Tibial nerve (tissue), 3 donors: Measurements from ENCODE around the gene SLC34A3.

ENCODE experiments used
- CTCF ChIP-seq, 5 experiments: fragments of 200-600 bp in 3 of 5; fragments of 450-650 bp in 2 of 5; sonication (generic) in 3 of 5; IDR thresholded peaks; one replicate each; pipeline ENCODE4 v1.5.1; 2016 to 2019; ENCODE audit warnings: antibody characterized with exemption in 5 of 5, mild to moderate bottlenecking in 3 of 5, moderate library complexity in 2 of 5
- POLR2A ChIP-seq, 2 donors: fragments of 450-650 bp; IDR thresholded peaks; one replicate each; pipeline ENCODE4 v1.6.1; 2017; ENCODE audit warnings: antibody characterized with exemption in 2 of 2, mild to moderate bottlenecking in 2 of 2, moderate library complexity in 2 of 2

GRCh38 chr9:137240841-137241489 is 10.3 kb downstream of the SLC34A3 start, which contains the start of gene TUBB4B:
- TF ChIP-seq CTCF (IDR thresholded peaks at IDR 0.05) (peak in 2 of 5 experiments; percentile 8 to 61), POLR2A (IDR thresholded peaks at IDR 0.05) (peak; percentile 99 to 100)
